HG03060 (cell line): ENCODE results near the gene DEPDC5.

ENCODE experiments used
- ATAC-seq: cut with Tn5 transposase; IDR thresholded peaks from one replicate; pipeline ENCODE4 v1.9.1; 2021; ENCODE audit warnings: low read depth, moderate number of reproducible peaks; ENCODE audit not compliant: unreplicated experiment

The DEPDC5 gene

DNA sequence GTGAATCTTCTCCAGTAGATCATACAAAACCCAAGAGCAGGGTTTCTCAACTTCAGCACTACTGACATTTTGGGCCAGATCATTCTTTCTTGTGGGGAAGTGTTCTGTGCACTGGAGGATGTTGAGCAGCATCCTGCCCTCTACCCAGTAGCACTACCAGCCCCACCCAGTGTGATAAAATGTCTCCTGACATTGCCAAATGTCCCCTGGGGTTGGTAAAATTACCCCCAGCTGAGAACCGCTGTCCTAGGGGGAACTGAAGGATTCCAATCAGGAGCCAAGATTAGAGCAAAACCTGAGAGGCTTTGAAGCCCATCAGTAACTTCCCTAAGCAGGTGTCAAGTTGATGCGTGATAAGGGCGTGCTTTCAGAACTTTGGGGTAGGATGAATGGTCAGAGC is 129.2 kb downstream of the DEPDC5 start:
- no peak for ATAC-seq

DNA sequence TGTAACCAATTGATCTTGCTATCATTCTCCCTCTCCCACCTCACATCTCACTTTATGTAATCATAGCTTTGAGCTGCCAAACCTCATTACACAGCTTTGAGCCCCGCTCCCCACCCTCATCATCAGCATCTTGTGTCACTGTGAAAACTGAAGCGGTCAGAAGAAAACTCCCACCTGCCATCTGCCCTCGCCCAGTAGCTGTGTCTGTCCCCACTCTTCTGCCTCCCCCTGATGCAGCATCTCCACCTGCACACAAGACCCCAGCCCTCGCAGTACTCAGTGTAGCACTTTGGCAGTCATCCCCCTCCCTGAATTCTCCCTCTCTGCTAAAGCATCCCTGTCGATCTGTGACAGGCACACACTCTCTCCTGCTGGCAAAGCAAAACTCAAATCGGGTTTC is 130.2 kb downstream of the DEPDC5 start:
- no peak for ATAC-seq

DNA sequence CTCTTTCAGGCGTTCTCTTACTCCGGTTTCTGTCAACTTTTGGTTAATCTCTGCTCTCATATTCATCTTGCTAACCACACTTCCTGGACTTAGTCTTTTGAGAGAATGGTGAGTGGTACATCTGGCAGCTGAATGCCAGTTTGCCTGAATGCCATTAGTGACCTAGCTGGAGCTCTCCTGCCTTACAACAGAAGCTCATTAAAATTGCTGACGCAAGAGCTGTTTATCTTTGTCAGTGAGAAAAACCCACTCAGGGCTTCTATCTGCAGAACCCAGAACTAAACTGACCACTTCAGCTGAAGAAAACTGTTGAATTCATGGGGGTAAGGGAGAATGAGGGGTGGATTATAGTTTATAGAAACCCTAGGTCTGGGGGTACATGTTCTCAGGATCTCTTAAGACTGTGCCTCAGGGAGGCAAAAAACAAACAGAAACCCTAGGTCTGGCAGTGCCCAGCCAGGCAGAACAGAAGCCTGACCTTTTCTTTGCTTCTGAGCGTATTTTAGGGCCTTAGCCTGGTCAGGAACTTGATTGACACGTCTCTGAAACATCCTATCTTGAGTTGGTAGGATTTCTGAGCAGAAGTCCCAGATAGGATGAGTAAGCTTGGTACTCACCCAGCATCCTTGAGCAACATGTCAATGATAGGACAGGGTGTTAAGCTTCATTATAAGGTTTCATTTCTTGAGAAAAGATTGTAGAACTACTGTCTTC is 137.7 kb downstream of the DEPDC5 start:
- no peak for ATAC-seq

DNA sequence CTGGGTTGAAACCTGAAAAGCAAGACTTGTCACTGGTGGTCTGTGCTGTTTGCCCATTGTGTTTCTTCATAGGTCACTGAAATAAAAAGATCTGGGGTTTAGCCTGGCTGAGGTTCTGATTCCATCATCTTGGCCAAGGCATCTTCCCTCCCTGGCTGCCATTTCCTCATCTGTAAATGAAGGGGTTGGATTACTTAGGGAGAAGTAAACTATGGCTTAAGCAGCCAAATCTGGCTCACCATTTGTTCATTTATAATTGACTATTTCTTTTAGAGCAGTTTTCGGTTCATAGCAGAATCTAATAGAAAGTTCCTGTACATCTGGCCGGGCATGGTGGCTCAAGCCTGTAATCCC is 138.2 kb downstream of the DEPDC5 start:
- ATAC-seq: no peak

DNA sequence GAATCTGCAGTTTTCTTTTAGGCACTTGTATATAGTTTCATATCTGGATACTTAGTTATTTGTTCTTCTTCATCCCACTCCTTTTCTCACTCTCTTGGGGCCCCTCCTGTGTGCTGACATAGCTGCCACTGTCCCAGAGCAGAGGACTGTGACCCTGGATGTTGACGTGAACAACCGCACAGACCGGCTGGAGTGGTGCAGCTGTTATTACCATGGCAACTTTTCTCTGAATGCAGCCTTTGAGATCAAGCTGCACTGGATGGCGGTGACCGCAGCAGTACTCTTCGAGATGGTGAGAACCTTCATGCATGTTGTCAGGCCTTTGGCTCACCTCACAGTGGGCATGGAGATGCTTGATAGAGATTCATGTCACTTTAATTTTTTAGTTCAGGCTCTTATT is 139.6 kb downstream of the DEPDC5 start:
- no peak for ATAC-seq

DNA sequence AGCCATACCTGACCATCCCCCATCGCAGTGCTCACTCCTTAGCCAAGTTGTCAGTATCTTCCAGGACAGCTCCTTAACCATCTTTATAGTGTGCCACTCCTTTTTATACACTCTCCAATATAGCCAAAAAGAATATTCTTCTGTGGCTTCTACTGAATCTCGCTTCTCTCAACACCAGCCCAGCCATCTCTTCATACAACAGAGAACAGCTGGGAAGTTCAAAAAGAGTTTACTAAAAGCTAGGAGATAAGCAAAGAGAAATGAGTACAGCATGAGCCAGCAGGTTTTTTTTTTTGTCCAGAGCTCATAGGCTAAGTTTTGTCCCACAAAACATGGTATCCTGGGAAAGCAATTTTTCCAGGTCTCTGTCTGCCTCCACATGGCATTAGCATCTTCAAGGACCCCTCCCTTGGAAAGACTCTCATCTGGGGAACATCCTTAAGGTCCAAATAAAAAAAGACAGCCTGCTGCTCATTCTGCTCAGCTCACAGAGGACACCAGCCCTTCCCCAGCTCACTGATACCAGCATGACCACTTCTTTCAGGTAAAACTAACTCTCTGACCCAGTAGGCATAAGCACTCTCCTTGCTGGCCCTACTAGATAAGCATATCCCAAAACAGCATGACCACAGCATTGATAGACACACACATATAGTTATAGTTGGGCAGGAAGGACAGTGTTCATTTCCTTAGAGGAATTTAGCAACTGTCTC is 141.7 kb downstream of the DEPDC5 start:
- no peak for ATAC-seq

DNA sequence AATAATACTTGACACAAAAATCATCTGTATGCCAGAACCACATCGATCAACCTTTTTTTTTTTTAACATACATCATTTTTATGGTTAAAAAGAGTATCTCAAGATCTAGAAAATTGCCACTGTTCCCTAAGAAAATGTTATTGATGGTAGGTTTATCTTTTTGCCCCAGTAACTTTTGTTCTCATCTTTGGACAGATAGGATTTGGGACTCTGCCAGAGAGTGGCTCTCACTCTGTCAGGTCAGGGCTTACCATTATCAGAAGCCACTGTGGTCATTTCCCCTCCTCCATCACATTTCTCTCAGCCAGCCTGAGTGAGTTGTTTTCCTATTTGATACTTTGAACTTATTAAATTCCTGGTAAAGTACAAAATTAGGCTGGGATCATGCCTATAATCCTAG is 142.7 kb downstream of the DEPDC5 start:
- no peak for ATAC-seq

DNA sequence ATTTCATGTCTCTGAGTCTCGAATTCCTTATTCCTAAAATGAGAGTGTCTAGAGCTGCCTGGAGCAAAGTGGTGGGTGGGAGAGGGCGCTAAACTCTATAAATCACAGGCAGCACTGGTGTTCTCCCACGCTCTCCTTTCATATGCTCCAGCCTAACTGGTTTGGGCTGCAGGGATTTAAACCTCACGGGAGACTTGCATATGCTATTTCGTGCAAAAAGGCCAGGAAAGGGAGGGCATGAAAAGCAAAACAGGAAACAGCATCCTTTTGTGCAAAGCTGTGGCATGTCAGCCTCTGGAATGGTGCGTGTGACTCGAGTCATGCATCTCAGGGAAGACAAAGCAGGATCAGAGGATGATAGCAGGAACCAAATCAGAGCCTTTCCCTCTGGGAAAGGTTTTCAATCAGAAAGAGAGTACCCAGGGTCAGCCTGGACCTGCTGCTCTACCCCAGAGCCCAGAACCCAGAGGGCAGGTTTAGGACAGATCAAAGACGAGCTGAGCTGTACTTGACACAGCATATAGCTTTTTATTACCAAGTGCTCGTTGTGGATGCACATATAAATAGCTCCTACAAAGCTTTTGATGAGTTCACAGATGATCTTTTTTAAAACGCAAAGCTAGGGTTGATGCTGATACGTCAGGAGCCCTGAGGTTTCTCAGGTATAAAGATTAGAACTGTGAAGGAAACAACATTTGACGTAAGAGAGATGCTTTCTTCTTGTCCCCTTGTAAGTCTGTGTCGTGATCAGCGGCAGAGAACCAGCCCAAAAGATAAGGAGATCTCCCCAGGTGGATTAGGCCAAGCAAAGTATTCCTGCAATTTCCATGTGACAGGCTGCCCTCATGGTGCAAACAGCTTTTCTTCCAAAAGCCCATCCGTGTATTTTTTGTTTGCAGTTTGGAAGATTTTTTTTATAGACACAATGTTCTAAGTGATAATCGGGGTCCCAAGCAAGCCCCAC is 144.3 kb downstream of the DEPDC5 start:
- ATAC-seq: no peak

DNA sequence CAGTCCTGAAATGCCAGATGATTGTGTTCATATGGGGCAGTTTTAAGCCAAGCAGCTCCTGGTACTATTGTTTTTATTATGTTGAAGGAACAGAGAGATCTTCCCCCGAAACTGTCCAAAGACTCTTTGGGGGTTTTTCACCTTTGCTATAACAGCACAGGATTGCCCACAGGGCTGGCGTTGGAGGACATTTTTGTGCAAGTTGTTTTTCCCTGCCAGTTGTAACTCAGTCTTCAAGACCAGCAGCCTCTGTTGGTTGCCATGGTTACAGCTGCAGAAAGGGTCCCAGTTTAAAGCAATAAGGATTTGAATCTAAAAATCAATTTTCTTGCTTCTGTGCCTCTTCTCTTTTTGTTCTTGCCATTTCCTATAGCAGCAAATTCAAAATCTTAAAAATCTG is 145.1 kb downstream of the DEPDC5 start:
- ATAC-seq: no peak

DNA sequence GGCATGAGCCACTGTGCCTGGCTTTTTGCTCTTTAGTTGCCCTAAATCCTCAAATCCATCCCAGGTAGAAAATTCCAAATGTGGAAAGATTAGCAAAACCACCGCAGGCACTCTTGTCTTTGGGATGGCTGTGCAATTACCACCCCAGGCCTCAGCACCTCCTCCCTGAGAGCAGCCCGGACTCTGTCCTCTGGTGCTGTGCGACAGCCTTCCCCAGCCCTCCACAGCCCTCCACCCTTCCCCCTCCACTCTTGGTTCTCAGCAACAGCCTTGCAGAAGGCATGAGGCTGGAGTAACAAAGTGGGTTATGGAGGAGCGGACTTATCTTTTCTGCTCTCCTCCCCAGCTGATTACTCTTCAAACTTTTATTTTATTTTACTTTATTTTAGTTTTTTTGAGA is 145.8 kb downstream of the DEPDC5 start:
- no peak for ATAC-seq

DNA sequence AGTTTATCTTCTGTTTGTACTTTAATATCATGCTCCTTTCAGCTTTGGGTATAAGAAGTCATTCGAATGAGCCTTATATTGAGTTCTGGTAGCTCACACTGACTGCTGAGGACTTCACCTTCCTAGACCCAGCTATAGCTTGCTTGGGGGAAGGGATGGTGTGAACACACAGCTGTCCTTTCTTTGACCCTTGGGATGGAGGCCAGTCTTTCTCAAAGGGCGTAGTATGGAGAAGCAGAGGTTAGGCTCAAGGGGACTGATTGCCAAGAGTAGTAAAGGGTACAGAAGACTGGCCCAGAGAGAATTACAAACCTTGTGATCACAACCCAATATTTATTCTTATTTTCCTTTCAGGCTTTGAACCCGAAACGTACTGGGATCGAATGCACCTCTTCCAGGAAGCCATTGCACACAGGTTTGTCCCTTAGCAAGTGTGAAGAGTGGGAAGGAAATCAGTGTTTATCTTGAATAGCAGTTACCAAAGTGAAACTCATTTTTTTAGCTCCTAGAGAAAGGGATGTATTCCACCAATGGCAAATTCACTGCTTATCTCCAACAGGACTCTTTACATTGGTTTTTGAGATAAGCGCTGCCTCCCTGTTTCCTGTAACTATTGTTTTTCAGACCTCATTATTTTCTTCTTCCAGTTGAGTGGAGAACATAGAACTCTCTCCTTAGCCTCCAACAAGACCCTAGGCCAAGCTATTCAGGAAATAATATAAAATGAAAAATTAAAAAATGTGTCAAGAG is 147.7 kb downstream of the DEPDC5 start:
- no peak for ATAC-seq

DNA sequence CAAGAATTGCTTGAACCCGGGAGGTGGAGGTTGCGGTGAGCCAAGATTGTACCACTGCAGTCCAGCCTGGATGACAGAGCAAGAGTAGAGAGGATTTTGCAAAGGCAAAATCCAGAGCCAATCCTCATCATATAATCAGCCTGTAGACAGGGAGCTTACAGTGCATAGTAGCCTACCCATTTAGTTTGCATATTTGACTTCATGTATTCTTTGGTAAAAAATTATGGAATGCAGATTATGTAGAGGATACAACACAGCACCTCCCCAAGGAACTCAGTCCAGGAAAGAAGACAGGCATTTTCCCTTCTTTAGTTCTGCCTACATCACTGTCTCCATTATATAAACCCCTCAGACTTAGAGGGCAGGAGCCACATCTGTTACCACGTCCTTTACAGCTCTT is 150.8 kb downstream of the DEPDC5 start:
- no peak for ATAC-seq

DNA sequence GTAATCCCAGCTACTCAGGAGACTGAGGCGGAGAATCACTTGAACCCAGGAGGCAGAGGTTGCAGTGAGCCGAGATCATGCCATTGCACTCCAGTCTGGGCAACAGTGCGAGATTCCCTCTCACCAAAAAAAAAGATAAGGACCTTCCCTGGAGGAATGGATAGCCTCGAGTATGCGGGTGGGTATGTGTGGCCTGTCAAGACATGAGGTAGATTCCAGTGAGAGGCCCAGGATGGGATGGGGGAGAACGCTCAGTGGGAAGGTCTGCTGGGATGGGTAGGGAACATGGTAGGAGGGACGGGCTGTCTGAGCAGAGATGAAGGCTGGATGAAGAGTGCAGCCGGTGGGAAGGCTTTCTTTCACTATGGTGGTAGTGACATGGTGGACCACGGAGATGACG is 151.5 kb downstream of the DEPDC5 start:
- ATAC-seq: no peak

DNA sequence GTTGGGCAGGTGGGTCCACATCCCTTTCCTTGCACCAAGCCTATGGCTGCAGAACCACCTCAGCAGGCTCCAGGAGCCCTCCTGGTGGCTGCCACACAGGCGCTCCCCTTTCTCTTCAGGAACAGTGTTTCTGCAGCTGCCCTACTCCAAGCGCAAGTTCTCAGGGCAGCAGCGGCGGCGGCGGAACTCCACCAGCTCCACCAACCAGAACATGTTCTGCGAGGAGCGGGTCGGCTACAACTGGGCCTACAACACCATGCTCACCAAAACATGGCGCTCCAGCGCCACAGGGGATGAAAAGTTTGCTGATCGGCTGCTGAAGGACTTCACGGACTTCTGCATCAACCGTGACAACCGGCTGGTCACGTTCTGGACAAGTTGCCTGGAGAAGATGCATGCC is 152.3 kb downstream of the DEPDC5 start:
- no peak for ATAC-seq

DNA sequence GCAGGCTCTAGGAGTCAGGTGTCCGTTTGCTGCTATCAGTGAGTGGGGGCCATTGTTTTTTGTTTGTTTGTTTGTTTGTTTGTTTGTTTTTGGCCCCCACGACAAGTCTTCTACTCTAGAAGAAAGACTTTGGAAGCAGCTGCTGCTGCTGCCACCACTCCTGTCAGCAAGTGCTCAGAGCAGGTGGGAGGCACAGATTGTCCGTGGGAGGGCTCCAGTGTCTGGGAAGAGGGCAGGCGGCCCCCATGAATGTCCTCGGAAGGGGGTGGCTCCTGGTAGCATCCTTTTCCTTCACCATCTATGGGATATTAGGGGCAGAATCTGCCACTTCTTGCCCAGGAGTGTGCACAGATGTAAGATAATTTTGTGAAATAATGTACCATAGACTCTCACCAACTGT is 152.8 kb downstream of the DEPDC5 start:
- ATAC-seq: no peak

DNA sequence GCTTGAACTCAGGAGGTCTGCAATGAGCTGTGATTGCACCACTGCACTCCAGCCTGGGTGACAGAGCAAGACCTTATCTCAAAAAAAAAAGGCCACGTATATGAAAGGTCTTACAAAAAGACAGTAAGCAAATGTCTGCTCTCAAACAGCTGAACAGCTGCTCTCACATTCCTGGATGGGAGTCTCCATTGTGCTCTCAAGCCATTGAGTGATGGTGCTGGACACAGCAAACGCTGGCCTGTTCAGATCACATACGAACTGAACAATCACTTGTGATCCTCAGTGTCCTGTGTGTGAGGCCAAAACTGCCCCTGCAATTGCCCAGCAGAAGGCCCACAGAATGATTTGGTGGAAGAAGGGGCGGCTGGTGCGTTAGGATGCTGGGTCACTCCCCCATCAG is 156.2 kb downstream of the DEPDC5 start:
- ATAC-seq: no peak

DNA sequence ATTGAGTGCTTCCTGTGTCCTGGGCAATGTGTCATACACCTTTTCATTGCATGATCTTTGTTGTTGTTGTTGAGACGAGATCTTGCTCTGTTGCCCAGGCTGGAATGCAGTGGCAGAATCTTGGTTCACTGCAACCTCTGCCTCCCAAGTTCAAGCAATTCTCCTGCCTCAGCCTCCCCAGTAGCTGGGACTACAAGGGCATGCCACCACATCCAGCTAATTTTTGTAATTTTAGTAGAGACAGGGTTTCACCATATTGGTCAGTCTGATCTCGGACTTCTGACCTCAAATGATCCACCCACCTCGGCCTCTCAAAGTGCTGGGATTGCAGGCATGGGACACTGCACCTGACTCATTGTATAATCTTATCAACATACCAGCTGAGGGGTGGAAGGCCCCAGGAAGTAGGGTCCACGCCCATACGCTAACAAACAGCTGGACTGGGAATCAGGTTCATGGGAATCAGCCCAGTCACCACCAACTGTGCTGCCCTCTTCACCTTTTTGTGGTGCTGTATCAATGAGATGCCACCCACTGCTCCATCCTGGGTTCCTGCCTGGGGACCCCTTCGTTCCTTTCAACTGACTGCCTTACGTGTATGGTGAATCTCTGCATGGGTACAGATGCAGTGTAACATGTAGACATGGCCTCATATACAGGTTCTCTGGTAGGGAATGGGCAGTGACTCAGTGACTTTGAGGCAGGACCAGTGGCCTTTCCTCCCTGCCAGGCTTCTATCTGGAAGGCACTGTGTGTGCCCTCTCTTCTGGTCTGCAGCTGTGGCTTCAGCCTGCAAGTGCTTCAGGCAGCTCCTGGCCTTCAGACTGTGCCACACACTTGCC is 158.0 kb downstream of the DEPDC5 start:
- no peak for ATAC-seq

DNA sequence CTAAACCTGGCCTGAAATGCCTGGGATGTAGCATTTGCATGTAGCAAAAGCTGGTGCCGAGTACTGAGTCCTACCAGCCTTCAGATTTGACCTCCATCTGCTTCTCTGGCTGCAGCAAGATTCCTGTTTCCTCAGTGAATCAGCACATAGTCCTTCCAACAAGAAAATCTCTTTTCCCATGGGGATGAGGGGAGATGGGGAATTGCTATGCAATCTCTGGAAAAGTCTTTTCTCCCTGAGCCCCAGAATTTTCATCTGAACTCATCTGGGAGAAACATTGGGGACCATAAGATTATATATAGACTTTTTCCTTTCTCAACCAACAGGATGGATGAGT is 158.6 kb downstream of the DEPDC5 start:
- no peak for ATAC-seq

DNA sequence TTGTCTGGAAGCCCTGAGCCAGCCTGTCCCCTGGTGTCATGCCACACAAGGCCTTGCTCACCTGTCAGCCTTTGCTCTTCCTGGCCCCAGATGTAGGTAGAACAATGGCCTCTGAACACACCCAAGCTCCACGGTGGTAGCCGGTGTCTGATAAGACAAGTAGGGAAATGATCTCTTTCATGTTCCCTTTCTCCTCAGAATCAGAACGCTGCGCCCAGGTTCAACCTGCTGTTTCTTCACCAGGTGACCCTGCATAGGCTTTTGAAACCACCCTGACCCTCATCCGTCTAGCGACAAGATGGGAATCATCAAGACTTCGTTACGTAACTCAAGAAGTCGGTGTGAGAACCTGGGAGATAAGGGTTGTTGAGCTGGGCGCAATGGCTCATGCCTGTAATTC is 161.8 kb downstream of the DEPDC5 start:
- no peak for ATAC-seq
